Stimulated activated CD4-positive, alpha-beta T cell treated with anti-CD3 and anti-CD28 coated beads, Interleukin-1b, Interleukin-23, amount 100 ng/mL, for 48 hours (primary cell): Measurements from ENCODE around the gene PIGB.
A peak's percentile ranks its signal among the peaks of the same experiment; 100 is the strongest.
"Not testable (repeated sequence)": the region's sequence is repeated elsewhere in the genome, so short reads cannot be mapped to it uniquely, and the experiment has no call there.

Source experiments
- DNase-seq: peaks from one replicate; pipeline ENCODE4 v3.0.0-alpha.2; 2020

PIGB gene

DNA sequence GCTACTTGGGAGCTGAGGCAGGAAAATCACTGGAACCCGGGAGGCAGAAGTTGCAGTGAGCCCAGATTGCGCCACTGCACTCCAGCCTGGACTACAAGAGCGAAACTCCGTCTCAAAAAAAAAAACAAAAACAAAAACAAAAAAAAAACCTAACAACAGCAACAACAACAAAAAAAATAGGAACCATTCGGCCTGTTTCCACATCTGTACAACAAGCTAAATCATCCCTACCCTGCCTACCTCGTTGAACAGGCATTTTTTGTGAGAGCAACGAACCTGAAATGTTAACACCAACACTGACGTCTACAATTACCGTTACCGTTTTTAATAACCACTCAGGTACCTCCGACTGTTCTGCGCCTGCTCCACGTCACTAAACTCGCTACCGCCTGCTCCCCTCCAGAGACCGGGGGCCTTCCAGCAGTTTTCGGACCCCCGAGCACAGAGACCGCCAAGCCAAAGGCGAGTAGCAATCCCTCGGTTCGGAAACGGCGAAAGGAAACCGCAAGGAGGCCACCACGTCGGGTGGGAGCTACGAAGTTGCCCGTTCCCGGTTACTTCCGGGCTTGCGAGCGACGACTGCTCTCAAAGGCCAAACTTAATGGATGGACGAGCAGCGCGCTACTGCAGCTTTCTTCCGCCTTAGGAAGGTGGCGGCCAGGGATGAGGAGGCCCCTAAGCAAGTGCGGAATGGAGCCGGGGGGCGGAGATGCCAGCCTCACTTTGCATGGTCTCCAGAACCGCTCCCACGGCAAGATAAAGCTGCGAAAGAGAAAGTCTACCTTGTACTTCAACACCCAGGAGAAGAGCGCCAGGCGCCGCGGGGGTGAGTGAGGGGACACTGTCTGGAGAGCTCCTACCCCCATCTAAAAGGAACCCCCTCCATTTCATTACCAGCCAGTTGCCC is at the start of gene PIGB, which contains the start of gene PIGBOS1:
Gene PIGB (plus strand): TSS at position 635 of the 907 bp plus-strand sequence. CDS start 29 bp downstream, at position 664.
Gene PIGBOS1 (minus strand): TSS at position 536 of the 907 bp plus-strand sequence. CDS start 1,331 bp downstream, outside the sequence.
- DNase-seq = peak; percentile 79

DNA sequence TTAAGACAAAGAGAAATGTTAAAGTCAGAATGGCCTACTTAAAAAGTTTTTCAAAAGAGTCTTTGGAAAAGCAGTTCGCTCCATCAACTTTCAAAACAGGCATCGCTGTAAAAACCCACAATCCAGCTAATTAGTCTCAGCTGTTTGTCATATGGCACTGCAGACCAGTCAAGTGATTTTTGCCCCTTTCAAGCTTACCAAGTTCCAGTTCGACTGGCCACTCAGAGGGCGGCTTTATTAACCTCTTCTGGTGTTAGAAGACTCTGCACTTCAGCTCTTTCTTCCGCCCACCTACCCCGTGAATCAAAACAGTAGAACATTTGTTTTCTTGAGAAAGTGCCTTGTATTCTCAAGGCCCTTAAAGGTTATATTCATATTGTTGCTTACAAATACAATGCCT is 48.7 kb upstream of the PIGB start:
- DNase-seq = no peak

GRCh38 chr15:55276324-55276723 is 42.7 kb upstream of the PIGB start:
- no peak for DNase-seq

- peak; percentile 69 for DNase-seq
These were observed 41.9 kb upstream of the PIGB start for GRCh38 chr15:55277116-55277564.

- DNase-seq = no peak
These were observed 41.3 kb upstream of the PIGB start for GRCh38 chr15:55277715-55278114.

- no peak for DNase-seq
These were observed 39.8 kb upstream of the PIGB start for GRCh38 chr15:55279100-55279745.

- peak; percentile 71 for DNase-seq
These were observed 39.2 kb upstream of the PIGB start for GRCh38 chr15:55279746-55280351.

DNA sequence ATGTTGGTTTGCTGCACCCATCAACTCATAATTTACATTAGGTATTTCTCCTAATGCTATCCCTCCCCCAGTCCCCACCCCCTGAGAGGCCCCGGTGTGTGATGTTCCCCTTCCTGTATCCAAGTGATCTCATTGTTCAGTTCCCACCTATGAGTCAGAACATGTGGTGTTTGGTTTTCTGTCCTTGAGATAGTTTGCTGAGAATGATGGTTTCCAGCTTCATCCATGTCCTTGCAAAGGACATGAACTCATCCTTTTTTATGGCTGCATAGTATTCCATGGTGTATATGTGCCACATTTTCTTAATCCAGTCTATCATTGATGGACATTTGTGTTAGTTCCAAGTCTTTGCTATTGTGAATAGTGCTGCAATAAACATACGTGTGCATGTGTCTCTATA is 38.4 kb upstream of the PIGB start:
- peak; percentile 48 for DNase-seq

DNA sequence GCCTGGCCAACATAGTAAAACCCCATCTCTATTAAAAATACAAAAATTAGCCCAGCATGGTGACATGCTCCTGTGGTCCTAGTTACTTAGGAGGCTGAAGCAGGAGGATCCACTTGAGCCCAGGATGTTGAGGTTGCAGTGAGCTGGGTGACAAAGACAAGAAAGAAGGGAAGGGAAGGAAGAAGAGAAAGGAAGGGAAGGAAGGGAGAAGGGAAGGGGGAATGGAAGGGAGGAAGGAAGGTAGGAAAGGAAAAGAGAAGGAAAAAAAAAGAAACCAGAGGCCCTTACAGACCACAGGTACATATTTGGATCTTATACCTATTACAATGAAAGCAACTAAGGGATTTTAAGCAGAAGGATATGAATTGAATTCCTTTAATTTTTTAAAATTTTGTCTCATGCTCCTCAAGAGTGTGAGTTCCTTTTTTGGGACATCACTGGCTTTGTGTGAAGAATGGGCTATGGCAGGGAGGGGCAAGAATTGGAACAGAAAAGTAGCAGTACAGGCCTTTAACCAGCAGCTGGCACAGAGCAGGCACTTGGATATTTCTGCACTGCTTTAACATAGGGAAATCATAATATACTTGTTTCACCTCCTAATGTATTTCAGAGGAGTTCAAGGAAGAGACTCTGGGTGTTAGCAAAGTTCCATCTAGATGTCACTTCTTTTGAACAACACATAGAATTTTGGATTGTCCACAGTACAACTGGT is 37.3 kb upstream of the PIGB start:
- DNase-seq = no peak

GRCh38 chr15:55282284-55282833 is 36.7 kb upstream of the PIGB start:
- no peak for DNase-seq

GRCh38 chr15:55283379-55284147 is 35.5 kb upstream of the PIGB start:
- no peak for DNase-seq

- no peak for DNase-seq
These were observed 34.6 kb upstream of the PIGB start for GRCh38 chr15:55284426-55284825.

DNA sequence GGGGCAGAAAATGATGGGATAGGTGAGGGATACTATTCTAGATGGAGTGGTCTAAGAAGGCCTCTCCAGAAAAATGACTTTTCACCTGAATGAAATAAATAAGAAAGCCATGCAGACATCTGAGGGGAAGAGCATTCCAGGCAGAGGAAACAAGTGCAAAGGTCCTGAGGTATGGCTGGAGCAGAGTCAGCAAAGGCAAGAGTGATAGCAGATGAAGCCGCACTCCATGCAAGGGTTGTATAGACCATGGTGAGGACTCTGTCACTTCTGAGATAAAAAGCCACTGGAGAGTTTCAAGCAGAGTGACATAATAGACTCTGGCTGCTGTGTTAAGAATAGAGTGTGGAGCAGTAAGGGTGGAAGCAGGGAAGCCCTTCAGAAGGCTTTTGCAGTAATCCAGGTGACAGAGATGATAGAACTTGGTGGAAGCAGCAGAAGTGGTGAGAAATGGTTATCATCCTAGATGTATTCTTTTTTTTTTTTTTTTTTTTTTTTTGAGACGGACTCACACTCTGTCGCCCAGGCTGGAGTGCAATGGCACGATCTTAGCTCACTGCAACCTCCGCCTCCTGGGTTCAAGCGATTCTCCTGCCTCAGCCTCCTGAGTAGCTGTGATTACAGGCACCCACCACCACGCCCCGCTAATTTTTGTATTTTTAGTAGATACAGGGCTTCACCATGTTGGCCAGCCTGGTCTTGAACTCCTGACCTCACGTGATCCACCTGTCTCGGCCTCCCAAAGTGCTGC is 32.4 kb upstream of the PIGB start:
- DNase-seq = not testable (repeated sequence)

GRCh38 chr15:55288006-55288717 is 30.9 kb upstream of the PIGB start:
- DNase-seq = no peak

- peak; percentile 56 for DNase-seq
These were observed 29.8 kb upstream of the PIGB start for GRCh38 chr15:55289011-55289745.

DNA sequence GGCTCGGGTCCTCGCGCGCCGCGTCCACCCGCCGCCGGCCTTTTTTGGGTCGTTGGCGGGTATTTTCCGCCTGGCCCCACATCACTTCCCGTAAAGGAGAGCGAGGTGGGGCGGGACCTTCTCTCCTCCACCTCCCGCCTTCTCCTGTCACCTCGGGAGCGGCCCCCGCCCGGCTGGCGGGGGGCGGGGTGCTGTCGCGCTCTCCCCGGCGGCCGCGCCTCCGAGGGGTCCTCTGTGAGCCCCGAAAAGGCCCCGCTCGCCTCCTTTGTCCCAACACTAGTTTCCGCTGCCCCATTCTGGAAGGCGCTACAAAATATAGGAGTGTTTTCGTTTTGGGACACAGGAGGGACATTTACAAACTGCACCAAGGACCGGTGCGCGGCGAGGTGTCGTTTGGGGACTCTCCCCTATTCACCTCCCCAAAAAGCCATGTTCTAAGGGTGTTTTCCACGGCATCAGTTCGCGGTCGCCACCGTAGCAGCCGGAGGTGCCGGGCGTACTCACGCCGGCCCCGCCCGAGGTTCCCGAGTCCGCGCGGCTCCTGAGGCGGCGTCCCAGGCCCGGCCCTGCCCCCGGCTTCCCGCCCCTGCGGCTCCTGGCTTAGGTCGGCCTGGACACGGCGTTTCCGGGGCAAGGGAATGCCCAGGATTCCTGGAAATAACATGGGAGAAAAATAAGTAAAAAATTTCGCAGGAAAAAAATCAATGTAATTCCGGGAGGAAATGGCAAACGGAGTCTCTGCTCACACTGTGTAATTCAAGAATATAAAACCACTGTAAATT is 29.1 kb upstream of the PIGB start, which contains the start of gene RAB27A:
Gene RAB27A (minus strand): TSS at position 68 of the 782 bp plus-strand sequence. CDS start 54,879 bp downstream, outside the sequence.
- DNase-seq = peak; percentile 84

DNA sequence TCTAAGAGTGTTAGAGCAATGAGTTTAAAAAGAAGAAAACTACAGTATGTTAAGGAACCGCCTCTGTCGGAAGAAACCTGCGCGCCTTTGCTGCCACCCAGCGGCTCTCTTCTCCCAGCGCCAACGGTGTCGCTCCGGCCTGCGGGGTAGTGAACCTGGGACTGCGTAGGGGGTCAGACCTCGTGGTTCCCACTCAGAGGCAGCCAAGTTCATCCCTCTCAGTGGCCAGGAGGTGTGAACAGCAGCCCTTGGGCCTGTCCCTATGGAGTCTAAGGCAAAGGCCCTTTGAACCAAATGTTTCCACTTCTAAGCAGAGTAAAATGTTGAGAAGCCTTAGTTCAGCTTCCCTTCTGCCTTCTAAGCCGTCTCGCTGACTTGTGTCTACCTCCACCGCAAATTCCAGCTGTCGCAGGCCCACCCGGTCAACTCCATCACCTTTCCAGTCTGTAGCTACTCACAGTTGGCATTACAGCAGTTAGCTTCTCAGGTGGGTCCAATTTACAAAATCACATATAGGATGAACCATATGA is 28.4 kb upstream of the PIGB start:
- DNase-seq = peak; percentile 86

- DNase-seq = no peak
These were observed 21.7 kb upstream of the PIGB start for GRCh38 chr15:55297315-55297714.
